GM19455 (cell line): ENCODE data around the gene FCER2.
A peak's percentile ranks its signal among the peaks of the same experiment; 100 is the strongest.
"Not testable (repeated sequence)": the region's sequence is repeated elsewhere in the genome, so short reads cannot be mapped to it uniquely, and the experiment has no call there.

Experiments
- ATAC-seq: cut with Tn5 transposase; IDR thresholded peaks from one replicate; pipeline ENCODE4 v1.9.1; 2021; ENCODE audit not compliant: unreplicated experiment

The FCER2 gene

GRCh38 chr19:7701654-7702457, at the start of gene FCER2:
FCER2 (minus strand) TSS chr19:7702131; CDS start chr19:7699760, 2,371 bp downstream.
- ATAC-seq, result peak; percentile 47

GRCh38 chr19:7751157-7751783, 49.3 kb upstream of the FCER2 start:
- no peak for ATAC-seq

- no peak for ATAC-seq
These were observed 46.8 kb upstream of the FCER2 start for GRCh38 chr19:7748756-7749155.

GRCh38 chr19:7748171-7748570, 46.2 kb upstream of the FCER2 start:
- ATAC-seq, result no peak

- ATAC-seq, result no peak
These were observed 45.3 kb upstream of the FCER2 start, which contains the start of gene CD209 for GRCh38 chr19:7746903-7747884. CD209 (minus strand) TSS chr19:7747534; CDS start chr19:7747511, 23 bp downstream.

GRCh38 chr19:7746306-7746705, 44.4 kb upstream of the FCER2 start:
- ATAC-seq, result not testable (repeated sequence)

GRCh38 chr19:7744871-7745650, 43.1 kb upstream of the FCER2 start:
- no peak for ATAC-seq

GRCh38 chr19:7744199-7744786, 42.4 kb upstream of the FCER2 start:
- ATAC-seq, result no peak

- ATAC-seq, result no peak
These were observed 41.5 kb upstream of the FCER2 start for GRCh38 chr19:7743425-7743841.

- ATAC-seq, result no peak
These were observed 41.1 kb upstream of the FCER2 start for GRCh38 chr19:7742991-7743390.

GRCh38 chr19:7742575-7742974, 40.6 kb upstream of the FCER2 start:
- no peak for ATAC-seq

GRCh38 chr19:7740682-7741054, 38.7 kb upstream of the FCER2 start:
- ATAC-seq, result no peak

GRCh38 chr19:7739801-7740681, 38.1 kb upstream of the FCER2 start:
- ATAC-seq, result no peak

GRCh38 chr19:7739211-7739755, 37.4 kb upstream of the FCER2 start:
- ATAC-seq, result no peak

- ATAC-seq, result no peak
These were observed 36.1 kb upstream of the FCER2 start for GRCh38 chr19:7738023-7738422.

- ATAC-seq, result no peak
These were observed 35.3 kb upstream of the FCER2 start for GRCh38 chr19:7737215-7737614.

GRCh38 chr19:7736148-7736547, 34.2 kb upstream of the FCER2 start:
- no peak for ATAC-seq

- no peak for ATAC-seq
These were observed 32.6 kb upstream of the FCER2 start for GRCh38 chr19:7734220-7735203.
